Panc1 (cell line): Measurements from ENCODE around the gene SLC22A3. TPM values are rescaled to one million over a fixed set of nuclear protein-coding genes. Genes with fewer than 3 reads are reported as not detected.

ENCODE experiments used
- ATAC-seq: fragments of 200-7000 bp; cut with Tn5 transposase; 2 replicates; pipeline ENCODE4 v1.9.1; 2020; ENCODE audit warnings: mild to moderate bottlenecking, moderate library complexity
- BruUV-seq: library from RNA; stranded (reverse); fragments of 400-500 nt; replicated peaks from 2 replicates; lab custom pipeline; 2021; lab: Mats Ljungman, UMichigan
- CTCF ChIA-PET: fragments of 300-600 bp; sonication (Branson Sonifier 250); formaldehyde crosslinking; loops from one replicate; lab custom pipeline; 2022; ENCODE audit warnings: antibody characterized with exemption; lab: Charles Lee
- POLR2A ChIA-PET: fragments of 300-600 bp; sonication (Branson Sonifier 250); formaldehyde crosslinking; loops from one replicate; lab custom pipeline; 2022; ENCODE audit warnings: antibody characterized with exemption; lab: Charles Lee
- DNase-seq: peaks from one replicate; pipeline ENCODE4 v3.0.0-alpha.2; 2010; ENCODE audit warnings: low read depth, low spot score
- H3K27ac ChIP-seq: 2 replicates; pipeline ENCODE4 v1.5.1; 2011; ENCODE audit warnings: mild to moderate bottlenecking, low read length, inconsistent platforms
- H3K27me3 ChIP-seq: fragments of 200-500 bp; sonication (Bioruptor generic); 2 replicates; pipeline ENCODE4 v1.6.0; 2014; ENCODE audit warnings: low read length, inconsistent platforms; ENCODE audit not compliant: control insufficient read depth, insufficient read depth
- H3K36me3 ChIP-seq: fragments of 200-500 bp; sonication (Bioruptor generic); 2 replicates; pipeline ENCODE4 v1.5.1; 2014; ENCODE audit warnings: inconsistent platforms, mild to moderate bottlenecking, low read length, moderate library complexity; ENCODE audit not compliant: control insufficient read depth, insufficient read depth
- H3K4me1 ChIP-seq: 2 replicates; pipeline ENCODE4 v1.5.1; 2011; ENCODE audit warnings: inconsistent platforms, mild to moderate bottlenecking, low read length, moderate library complexity; ENCODE audit not compliant: control insufficient read depth, insufficient read depth
- H3K4me3 ChIP-seq, 2 experiments: 2 replicates each; pipeline ENCODE4 v1.5.1; 2011 to 2012; ENCODE audit warnings: low read depth in 2 of 2, low read length in 2 of 2, mild to moderate bottlenecking in 2 of 2, inconsistent platforms in 1 of 2, moderate library complexity in 1 of 2
- H3K9me3 ChIP-seq: fragments of 200-500 bp; sonication (Bioruptor generic); 2 replicates; pipeline ENCODE4 v1.5.1; 2014; ENCODE audit warnings: low read depth, mild to moderate bottlenecking, inconsistent platforms, low read length, moderate library complexity; ENCODE audit not compliant: control insufficient read depth, insufficient read depth
- CTCF ChIP-seq: fragments of 450-650 bp; IDR thresholded peaks from 2 replicates; pipeline ENCODE4 v1.5.1; 2017; ENCODE audit warnings: mild to moderate bottlenecking
- POLR2AphosphoS5 ChIP-seq: IDR thresholded peaks from 2 replicates; pipeline ENCODE4 v1.6.1; 2012; ENCODE audit warnings: mild to moderate bottlenecking, low read depth, low read length, moderate library complexity
- REST ChIP-seq, 2 experiments: IDR thresholded peaks; 2 replicates each; pipeline ENCODE4 v1.6.1; 2011 to 2012; ENCODE audit warnings: low read depth in 2 of 2, control low read depth in 1 of 2, low read length in 1 of 2, mild to moderate bottlenecking in 1 of 2, moderate library complexity in 1 of 2; ENCODE audit not compliant: insufficient read depth in 1 of 2
- SIN3A ChIP-seq: IDR thresholded peaks from 2 replicates; pipeline ENCODE4 v1.6.1; 2012; ENCODE audit warnings: low read depth, mild to moderate bottlenecking, low read length, moderate library complexity, borderline replicate concordance; ENCODE audit not compliant: insufficient read depth
- TCF7L2 ChIP-seq: IDR thresholded peaks from 2 replicates; pipeline ENCODE4 v1.6.1; 2011; ENCODE audit warnings: mild to moderate bottlenecking, low read depth, low read length, inconsistent platforms
- in situ Hi-C: cut with HindIII; loops from 2 replicates; pipeline ENCODE4 v1.10.0; 2016; ENCODE audit warnings: low sequenced_read_pairs, low pct_unique_long_range_greater_than_20kb
- intact Hi-C: fragments of 100-400 bp; cut with micrococcal nuclease; formaldehyde crosslinking; loops from one replicate; pipeline ENCODE4 v1.10.0; 2022; ENCODE audit not compliant: unreplicated experiment
- total RNA-seq: library from RNA; stranded (reverse); gene quantifications from one replicate; pipeline ENCODE4 v1.2.1, GENCODE V29; 2021; ENCODE audit not compliant: unreplicated experiment

The SLC22A3 gene
- total RNA-seq, 1 experiment from 2014 or later: not detected

- Histone ChIP-seq H3K4me1 (no peaks in the 10 kb centered on the region), H3K27ac (no peak overlapping the region), H3K4me3 (no peak overlapping the region), H3K27me3 (no peaks in the 10 kb centered on the region), H3K9me3 (no peaks in the 10 kb centered on the region), H3K36me3 (no peaks in the 10 kb centered on the region)
- no peak for TF ChIP-seq POLR2AphosphoS5
- no peak for TF ChIP-seq REST (IDR thresholded peaks at IDR 0.05; ENCODE audit: insufficient read depth in 1 of 2, low read depth in 2 of 2, low read length in 1 of 2)
- TF ChIP-seq TCF7L2: no peak
- no peak for TF ChIP-seq CTCF
- TF ChIP-seq SIN3A: no peak
- no TSS peak for BruUV-seq
- intact Hi-C loops (no loop called here), in situ Hi-C loops (no loop called here)
- no peak for ATAC-seq
- CTCF ChIA-PET: no interaction called here
- no peak for DNase-seq
- POLR2A ChIA-PET: no interaction called here
Observed at GRCh38 chr6:160428818-160429619, 80.8 kb downstream of the SLC22A3 start.

- no peak for TF ChIP-seq REST (IDR thresholded peaks at IDR 0.05; ENCODE audit: insufficient read depth in 1 of 2, low read depth in 2 of 2, low read length in 1 of 2)
- no peak for TF ChIP-seq SIN3A
- no peak for TF ChIP-seq CTCF
- TF ChIP-seq TCF7L2: no peak
- no peak for TF ChIP-seq POLR2AphosphoS5
- in situ Hi-C loops (no loop called here), intact Hi-C loops (no loop called here)
- no peaks in the 10 kb centered on the region for H3K9me3 ChIP-seq
- no TSS peak for BruUV-seq
- DNase-seq: no peak
- H3K27me3 ChIP-seq: no peaks in the 10 kb centered on the region
- no peaks in the 10 kb centered on the region for H3K36me3 ChIP-seq
- no peak overlapping the region for H3K4me3 ChIP-seq
- POLR2A ChIA-PET: no interaction called here
- CTCF ChIA-PET: no interaction called here
- H3K4me1 ChIP-seq: no peaks in the 10 kb centered on the region
- no peak for ATAC-seq
- H3K27ac ChIP-seq: no peak overlapping the region
Observed at GRCh38 chr6:160429620-160429895, 81.4 kb downstream of the SLC22A3 start.
